ENCODE results near the gene ARFGEF2. TPM values are rescaled to one million over a fixed set of nuclear protein-coding genes. Genes with fewer than 3 reads are reported as not detected.

Gene ARFGEF2
- total RNA-seq, 6 experiments from 2014 or later = 23.4 to 30.0 (median 26.9) TPM

DNA sequence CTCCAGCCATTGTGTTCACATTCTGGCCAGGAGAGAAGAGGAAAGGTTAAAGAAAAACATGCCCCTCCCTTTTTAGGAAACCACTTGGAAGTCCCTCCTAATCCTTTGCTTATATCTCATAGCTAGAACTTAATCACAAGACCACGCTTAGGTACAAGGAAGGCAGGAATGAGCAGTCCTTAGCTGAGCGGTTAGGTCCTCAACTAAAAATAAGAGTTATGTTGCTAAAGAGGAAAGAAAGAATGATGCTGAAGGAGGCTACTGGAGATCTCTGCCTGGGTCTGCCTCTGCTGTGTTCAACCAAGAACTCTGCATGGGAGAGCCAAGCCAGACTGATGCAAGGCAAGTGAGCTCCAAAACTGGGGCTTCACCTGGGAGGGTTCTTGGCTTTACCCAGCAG is 11.6 kb upstream of the ARFGEF2 start:
- Histone ChIP-seq H3K9me3 (no peaks in the 10 kb centered on the region), H3K4me1 (no peaks in the 10 kb centered on the region), H3K27ac (no peak overlapping the region), H3K4me3 (no peak overlapping the region), H3K36me3 (no peaks in the 10 kb centered on the region), H3K27me3 (no peaks in the 10 kb centered on the region)
- intact Hi-C loops (cut with DNase I) = loop anchor here in 1 of 2 donors (5.0 kb wide), 1 partner anchor 253 kb away; no protein-coding TSS in a partner anchor
- TF ChIP-seq POLR2A (IDR thresholded peaks at IDR 0.05) = no peak
- TF ChIP-seq, protein P1, sequence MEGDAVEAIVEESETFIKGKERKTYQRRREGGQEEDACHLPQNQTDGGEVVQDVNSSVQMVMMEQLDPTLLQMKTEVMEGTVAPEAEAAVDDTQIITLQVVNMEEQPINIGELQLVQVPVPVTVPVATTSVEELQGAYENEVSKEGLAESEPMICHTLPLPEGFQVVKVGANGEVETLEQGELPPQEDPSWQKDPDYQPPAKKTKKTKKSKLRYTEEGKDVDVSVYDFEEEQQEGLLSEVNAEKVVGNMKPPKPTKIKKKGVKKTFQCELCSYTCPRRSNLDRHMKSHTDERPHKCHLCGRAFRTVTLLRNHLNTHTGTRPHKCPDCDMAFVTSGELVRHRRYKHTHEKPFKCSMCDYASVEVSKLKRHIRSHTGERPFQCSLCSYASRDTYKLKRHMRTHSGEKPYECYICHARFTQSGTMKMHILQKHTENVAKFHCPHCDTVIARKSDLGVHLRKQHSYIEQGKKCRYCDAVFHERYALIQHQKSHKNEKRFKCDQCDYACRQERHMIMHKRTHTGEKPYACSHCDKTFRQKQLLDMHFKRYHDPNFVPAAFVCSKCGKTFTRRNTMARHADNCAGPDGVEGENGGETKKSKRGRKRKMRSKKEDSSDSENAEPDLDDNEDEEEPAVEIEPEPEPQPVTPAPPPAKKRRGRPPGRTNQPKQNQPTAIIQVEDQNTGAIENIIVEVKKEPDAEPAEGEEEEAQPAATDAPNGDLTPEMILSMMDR (IDR thresholded peaks at IDR 0.05) = no peak
- WGBS (ENCODE audit: insufficient coverage, low coverage, low lambda C conversion rate, missing lambda C conversion rate) = 75% methylated on average over 1 of the region's 2 CpGs
- no peak for DNase-seq
- no peak for ATAC-seq

DNA sequence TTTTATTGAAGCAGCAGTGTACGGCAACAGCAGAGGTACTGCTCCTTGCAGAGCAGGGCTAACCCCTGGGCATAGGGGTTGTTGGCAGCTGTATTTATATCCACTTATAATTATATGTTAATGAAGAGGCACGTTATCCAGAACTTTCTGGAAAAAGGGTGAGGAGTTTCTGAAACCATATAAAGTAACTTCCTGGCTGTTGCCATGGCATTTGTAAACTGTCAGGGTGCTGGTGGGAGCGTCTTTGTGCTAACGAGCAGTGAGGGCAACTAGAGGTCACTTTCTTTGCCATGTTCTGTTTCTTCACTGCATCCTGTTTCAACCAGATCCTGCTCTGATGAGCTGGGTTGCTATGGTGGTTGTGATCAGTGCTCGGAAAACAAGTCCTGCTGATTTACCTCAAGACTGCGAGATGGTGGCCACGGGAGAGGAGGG is 11.1 kb upstream of the ARFGEF2 start:
- Histone ChIP-seq H3K27ac (no peak overlapping the region), H3K9me3 (no peaks in the 10 kb centered on the region), H3K4me1 (no peaks in the 10 kb centered on the region), H3K27me3 (no peaks in the 10 kb centered on the region), H3K4me3 (no peak overlapping the region), H3K36me3 (no peaks in the 10 kb centered on the region)
- no peak for DNase-seq
- peak; percentile 41 to 61 (median 54) for ATAC-seq
- intact Hi-C loops (cut with DNase I) = no loop called here
- TF ChIP-seq POLR2A (IDR thresholded peaks at IDR 0.05) = no peak
- TF ChIP-seq, protein P1 (IDR thresholded peaks at IDR 0.05) = no peak
- 32% methylated on average over 5 of the region's 7 CpGs for WGBS (ENCODE audit: insufficient coverage, low coverage, low lambda C conversion rate, missing lambda C conversion rate)

DNA sequence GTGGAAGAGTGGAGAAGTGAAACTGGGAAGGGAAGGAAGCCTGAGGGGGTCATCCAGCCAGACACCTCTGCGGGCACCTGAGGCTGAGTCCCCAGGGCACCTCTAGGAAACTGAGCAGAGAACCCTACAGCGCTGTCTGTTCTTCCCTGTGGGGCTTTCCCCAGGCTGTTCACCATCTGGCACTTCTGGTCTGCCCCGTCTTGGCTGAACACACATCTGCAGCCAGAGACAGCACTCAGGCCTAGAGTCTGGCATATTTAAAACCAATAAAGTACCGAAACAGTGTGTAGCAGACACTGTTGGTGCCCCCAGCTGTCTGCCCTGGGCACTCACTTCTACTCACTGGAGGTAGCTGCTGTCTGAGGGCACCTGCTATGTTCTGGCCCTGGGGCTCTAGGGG is 9.4 kb upstream of the ARFGEF2 start:
- Histone ChIP-seq H3K27me3 (no peaks in the 10 kb centered on the region), H3K4me1 (no peaks in the 10 kb centered on the region), H3K27ac (no peak overlapping the region), H3K4me3 (no peak overlapping the region), H3K9me3 (no peaks in the 10 kb centered on the region), H3K36me3 (no peaks in the 10 kb centered on the region)
- TF ChIP-seq POLR2A (IDR thresholded peaks at IDR 0.05) = no peak
- TF ChIP-seq, protein P1 (IDR thresholded peaks at IDR 0.05) = no peak
- 83% methylated on average over 1 of the region's 4 CpGs for WGBS (ENCODE audit: insufficient coverage, low coverage, low lambda C conversion rate, missing lambda C conversion rate)
- intact Hi-C loops (cut with DNase I) = no loop called here
- DNase-seq = no peak
- peak in 1 of 4 donors; percentile 6 for ATAC-seq

DNA sequence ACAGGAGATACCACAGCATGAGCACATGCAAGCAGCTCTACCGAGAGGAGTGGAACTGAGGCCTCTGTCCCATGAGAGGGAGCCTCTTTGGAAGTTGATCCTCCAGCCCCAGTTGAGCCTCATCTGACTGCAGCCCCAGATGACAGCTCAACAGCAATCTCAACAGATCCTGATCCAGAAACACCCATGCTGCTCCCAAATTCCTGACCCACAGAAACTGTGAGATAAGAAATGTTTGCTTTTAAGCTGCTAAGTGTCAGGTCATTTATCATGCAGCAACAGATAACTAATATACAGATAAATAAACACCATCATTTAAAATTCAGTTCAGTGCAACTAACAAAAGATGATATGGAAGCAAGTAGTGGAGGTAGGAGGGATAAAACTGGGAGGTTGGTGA is 4.8 kb upstream of the ARFGEF2 start:
- Histone ChIP-seq H3K4me3 (no peak overlapping the region), H3K27ac (no peak overlapping the region), H3K4me1 (peaks cover 0 to 13% (median 6%) of the 10 kb centered on the region in 4 donors), H3K9me3 (no peaks in the 10 kb centered on the region), H3K36me3 (no peaks in the 10 kb centered on the region), H3K27me3 (no peaks in the 10 kb centered on the region)
- TF ChIP-seq, protein P1 (IDR thresholded peaks at IDR 0.05) = no peak
- TF ChIP-seq POLR2A (IDR thresholded peaks at IDR 0.05) = no peak
- whole genome bisulfite sequencing (ENCODE audit: insufficient coverage, low coverage, low lambda C conversion rate, missing lambda C conversion rate) = 86% methylated on average over 1 of the region's 1 CpG
- intact Hi-C loops (cut with DNase I) = no loop called here
- ATAC-seq = no peak
- no peak for DNase-seq
